Calu3 (cell line): ENCODE results near the gene CACNA1I. TPM values are rescaled to one million over a fixed set of nuclear protein-coding genes. Genes with fewer than 3 reads are reported as not detected.

Source experiments
- BruUV-seq: library from RNA; stranded (reverse); fragments of 400-500 nt; replicated peaks from 2 replicates; lab custom pipeline; 2021; lab: Mats Ljungman, UMichigan
- CTCF ChIA-PET: fragments of 300-600 bp; sonication (Branson Sonifier 250); formaldehyde crosslinking; loops from one replicate; lab custom pipeline; 2022; ENCODE audit warnings: antibody characterized with exemption; lab: Charles Lee
- DNase-seq: peaks from one replicate; pipeline ENCODE4 v3.0.0; 2022
- H3K27ac Mint-ChIP-seq: one replicate; pipeline ENCODE4 v1.8.0; 2022; ENCODE audit warnings: mixed read lengths; ENCODE audit not compliant: unreplicated experiment
- H3K27me3 Mint-ChIP-seq: one replicate; pipeline ENCODE4 v1.8.0; 2022; ENCODE audit warnings: mixed read lengths; ENCODE audit not compliant: unreplicated experiment
- H3K36me3 Mint-ChIP-seq: one replicate; pipeline ENCODE4 v1.8.0; 2022; ENCODE audit warnings: mild to moderate bottlenecking, moderate library complexity, mixed read lengths; ENCODE audit not compliant: insufficient read depth, unreplicated experiment
- H3K4me1 Mint-ChIP-seq: one replicate; pipeline ENCODE4 v1.8.0; 2022; ENCODE audit warnings: mild to moderate bottlenecking, low read depth, mixed read lengths; ENCODE audit not compliant: unreplicated experiment
- H3K4me3 Mint-ChIP-seq: one replicate; pipeline ENCODE4 v1.8.0; 2022; ENCODE audit warnings: mild to moderate bottlenecking, low read depth, moderate library complexity, mixed read lengths; ENCODE audit not compliant: unreplicated experiment
- H3K9me3 Mint-ChIP-seq: one replicate; pipeline ENCODE4 v1.8.0; 2022; ENCODE audit warnings: low read depth, mixed read lengths; ENCODE audit not compliant: unreplicated experiment
- CTCF ChIP-seq: fragments of 200-600 bp; IDR thresholded peaks from one replicate; pipeline ENCODE4 v1.8.0; 2022; ENCODE audit warnings: antibody characterized with exemption; ENCODE audit not compliant: unreplicated experiment
- intact Hi-C: fragments of 100-400 bp; cut with micrococcal nuclease; formaldehyde crosslinking; loops from one replicate; pipeline ENCODE4 v1.10.0; 2022; ENCODE audit not compliant: unreplicated experiment
- total RNA-seq: library from RNA; stranded (reverse); gene quantifications from 2 replicates; pipeline ENCODE4 v1.2.3, GENCODE V29; 2022

The CACNA1I gene
- total RNA-seq, 1 experiment from 2014 or later: 0.05 TPM

GRCh38 chr22:39593066-39593930 lies 22.7 kb downstream of the CACNA1I start:
- Mint-ChIP-seq H3K4me3 (no peak overlapping the region), H3K27ac (no peak overlapping the region), H3K9me3 (no peaks in the 10 kb centered on the region), H3K4me1 (peaks cover 25% of the 10 kb centered on the region), H3K36me3 (no peaks in the 10 kb centered on the region), H3K27me3 (peaks cover 43% of the 10 kb centered on the region)
- TF ChIP-seq CTCF: no peak
- CTCF ChIA-PET: interaction anchor here (0.5 to 1.3 kb wide), 2 partner anchors 12 to 916 kb away, joined by 4 to 5 read pairs; no protein-coding TSS in a partner anchor
- BruUV-seq: no TSS peak
- intact Hi-C loops: no loop called here
- no peak for DNase-seq

GRCh38 chr22:39593931-39594285 lies 23.4 kb downstream of the CACNA1I start:
- H3K27ac Mint-ChIP-seq: no peak overlapping the region
- CTCF ChIA-PET: interaction anchor here (0.6 to 1.3 kb wide), 2 partner anchors 13 to 78 kb away, joined by 3 to 4 read pairs; no protein-coding TSS in a partner anchor
- BruUV-seq: no TSS peak

GRCh38 chr22:39594411-39594810 lies 23.9 kb downstream of the CACNA1I start:
- Mint-ChIP-seq H3K27me3 (peaks cover 40% of the 10 kb centered on the region), H3K9me3 (no peaks in the 10 kb centered on the region), H3K4me3 (no peak overlapping the region), H3K4me1 (peaks cover 30% of the 10 kb centered on the region), H3K27ac (no peak overlapping the region), H3K36me3 (no peaks in the 10 kb centered on the region)
- no peak for TF ChIP-seq CTCF
- DNase-seq: no peak
- intact Hi-C loops: no loop called here
- CTCF ChIA-PET: interaction anchor here (0.6 kb wide), 1 partner anchor 79 kb away, joined by 3 read pairs; no protein-coding TSS in a partner anchor
- BruUV-seq: no TSS peak

More at GRCh38 chr22:39593931-39594285, 23.4 kb downstream of the CACNA1I start:
- Mint-ChIP-seq H3K36me3 (no peaks in the 10 kb centered on the region), H3K27me3 (peaks cover 43% of the 10 kb centered on the region), H3K4me3 (no peak overlapping the region), H3K4me1 (peaks cover 30% of the 10 kb centered on the region), H3K9me3 (no peaks in the 10 kb centered on the region)
- no peak for DNase-seq
- TF ChIP-seq CTCF: no peak
- intact Hi-C loops: no loop called here

GRCh38 chr22:39595622-39596172 lies 25.1 kb downstream of the CACNA1I start:
- H3K27me3 Mint-ChIP-seq: peaks cover 51% of the 10 kb centered on the region
- peaks cover 30% of the 10 kb centered on the region for H3K4me1 Mint-ChIP-seq
- no peaks in the 10 kb centered on the region for H3K36me3 Mint-ChIP-seq
- CTCF ChIA-PET: no interaction called here
- no TSS peak for BruUV-seq
- no peaks in the 10 kb centered on the region for H3K9me3 Mint-ChIP-seq
- DNase-seq: no peak
- intact Hi-C loops: no loop called here
- TF ChIP-seq CTCF: no peak
- no peak overlapping the region for H3K4me3 Mint-ChIP-seq
- peak overlapping the region; percentile 38 for H3K27ac Mint-ChIP-seq
